ENCODE results near the gene PIM3. TPM values are rescaled to one million over a fixed set of nuclear protein-coding genes. Genes with fewer than 3 reads are reported as not detected.

Gene PIM3
- total and polyA plus RNA-seq, 10 of the 15 experiments (the other 5 are each of a cell fraction or from before 2014, with no cell fraction given) = 0.31 to 60.8 (median 12.4) TPM

GRCh38 chr22:49955581-49956417 is 4.8 kb upstream of the PIM3 start:
- H3K9me3 ChIP-seq (replicated peaks; ENCODE audit: control insufficient read depth, insufficient read depth, low read length) = no peaks in the 10 kb centered on the region
- ATAC-seq (no peak), DNase-seq (ENCODE audit: low read depth, low spot score) (no peak), FAIRE-seq (no peak)
- RAD21 ChIA-PET (ENCODE audit: unreplicated experiment) = no interaction called here
- SMC1A ChIA-PET (ENCODE audit: uncharacterized antibody, unreplicated experiment) = no interaction called here
- H3K4me2 ChIP-seq (ENCODE audit: control insufficient read depth, insufficient read depth) = no peak overlapping the region
- H3K9ac ChIP-seq (ENCODE audit: control insufficient read depth, insufficient read depth, low read length) = no peak overlapping the region
- intact Hi-C loops (cut with micrococcal nuclease; ENCODE audit: unreplicated experiment) (no loop called here), in situ Hi-C loops (cut with MboI) (no loop called here)
- 63% methylated on average over 22 of the region's 22 CpGs for WGBS (ENCODE audit: insufficient coverage, insufficient replicate concordance, low lambda C conversion rate, missing lambda C conversion rate)
- CTCF ChIA-PET = interaction anchor here (1.2 kb wide), 1 partner anchor 25 kb away, joined by 4 read pairs; no protein-coding TSS in a partner anchor
- H3K4me3 ChIP-seq = no peak overlapping the region
- H3K27me3 ChIP-seq (replicated peaks in 1 of 2; ENCODE audit: control insufficient read depth in 2 of 2, insufficient read depth in 2 of 2, low read length in 1 of 2) = no peaks in the 10 kb centered on the region
- H3K36me3 ChIP-seq (ENCODE audit: control insufficient read depth in 2 of 2, insufficient read depth in 2 of 2, low read length in 1 of 2) = no peaks in the 10 kb centered on the region
- peaks cover 7% of the 10 kb centered on the region; the same call in 1 of the 2 replicates for H3K79me2 ChIP-seq (ENCODE audit: control insufficient read depth, insufficient read depth, low read length)
- H4K20me1 ChIP-seq (ENCODE audit: control insufficient read depth, insufficient read depth) = no peaks in the 10 kb centered on the region
- H3K27ac ChIP-seq (ENCODE audit: control insufficient read depth, insufficient read depth) = no peak overlapping the region
- no peak overlapping the region for H2AFZ ChIP-seq (ENCODE audit: control insufficient read depth, low read depth, low read length)
- H3K4me1 ChIP-seq (ENCODE audit: control insufficient read depth, insufficient read depth, low read length) = peaks cover 8% of the 10 kb centered on the region
- BruUV-seq (replicated peaks) = no TSS peak
- POLR2A ChIA-PET = interaction anchor here (0.6 to 0.8 kb wide), 2 partner anchors 9 to 340 kb away, joined by 4 to 7 read pairs; no protein-coding TSS in a partner anchor
- TF ChIP-seq ZBTB4 (CRISPR knock-in tag; IDR thresholded peaks at IDR 0.05) = no peak
- TF ChIP-seq CTCF (IDR thresholded peaks at IDR 0.05 in 2 of 3, conservative IDR thresholded peaks at IDR 0.05 in 1 of 3; ENCODE audit: control insufficient read depth in 2 of 3, extremely low read depth in 1 of 3, insufficient read depth in 1 of 3, low read depth in 3 of 3, low read length in 3 of 3) = no peak
- TF ChIP-seq, protein P1, sequence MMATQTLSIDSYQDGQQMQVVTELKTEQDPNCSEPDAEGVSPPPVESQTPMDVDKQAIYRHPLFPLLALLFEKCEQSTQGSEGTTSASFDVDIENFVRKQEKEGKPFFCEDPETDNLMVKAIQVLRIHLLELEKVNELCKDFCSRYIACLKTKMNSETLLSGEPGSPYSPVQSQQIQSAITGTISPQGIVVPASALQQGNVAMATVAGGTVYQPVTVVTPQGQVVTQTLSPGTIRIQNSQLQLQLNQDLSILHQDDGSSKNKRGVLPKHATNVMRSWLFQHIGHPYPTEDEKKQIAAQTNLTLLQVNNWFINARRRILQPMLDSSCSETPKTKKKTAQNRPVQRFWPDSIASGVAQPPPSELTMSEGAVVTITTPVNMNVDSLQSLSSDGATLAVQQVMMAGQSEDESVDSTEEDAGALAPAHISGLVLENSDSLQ (IDR thresholded peaks at IDR 0.05) = no peak
- TF ChIP-seq USF2 (IDR thresholded peaks at IDR 0.05; ENCODE audit: borderline replicate concordance, low read depth, low read length) = no peak
- TF ChIP-seq CBX5 (IDR thresholded peaks at IDR 0.05; ENCODE audit: low read depth) = no peak
- no peak for TF ChIP-seq RCOR1 (conservative IDR thresholded peaks at IDR 0.05; ENCODE audit: low read depth, low read length)
- TF ChIP-seq E4F1 (IDR thresholded peaks at IDR 0.05; ENCODE audit: borderline replicate concordance, partially characterized antibody) = no peak
- no peak for TF ChIP-seq TCF3 (IDR thresholded peaks at IDR 0.05; ENCODE audit: borderline replicate concordance, insufficient read depth, low read depth, low read length)
- no peak for TF ChIP-seq KDM1A (IDR thresholded peaks at IDR 0.05; ENCODE audit: borderline replicate concordance)
